SH-SY5Y (cell line): ENCODE measurements around the gene TEX19.

Experiments
- GATA2 ChIP-seq: IDR thresholded peaks from 2 replicates; pipeline ENCODE4 v1.6.1; 2011; ENCODE audit warnings: mild to moderate bottlenecking, low read depth, low read length
- GATA3 ChIP-seq: IDR thresholded peaks from 2 replicates; pipeline ENCODE4 v1.6.1; 2011; ENCODE audit warnings: low read depth, mild to moderate bottlenecking, low read length, moderate library complexity

- TF ChIP-seq GATA2 (no peak), GATA3 (no peak)
Observed at GRCh38 chr17:82310877-82311276, 48.2 kb upstream of the TEX19 start.
